ENCODE data around the gene KRT80. TPM values are rescaled to one million over a fixed set of nuclear protein-coding genes. Genes with fewer than 3 reads are reported as not detected.

KRT80 gene
- total and polyA plus RNA-seq, 2 donors (not counting 3 experiments of a cell fraction or from before 2014, with no cell fraction given) = 13.6 to 23.7 TPM

- no peak for DNase-seq (ENCODE audit: low read depth, low spot score)
- Histone ChIP-seq H3K4me3 (replicated peaks in 1 of 3; ENCODE audit: insufficient read depth in 1 of 3, low read depth in 1 of 3, low read length in 3 of 3) (no peak overlapping the region), H3K36me3 (ENCODE audit: control insufficient read depth in 2 of 2, extremely low read depth in 1 of 2, insufficient read depth in 2 of 2, low read length in 2 of 2) (no peaks in the 10 kb centered on the region), H4K20me1 (replicated peaks; ENCODE audit: control insufficient read depth, extremely low read depth, insufficient read depth, low read length) (no peaks in the 10 kb centered on the region), H3K9me1 (replicated peaks; ENCODE audit: control insufficient read depth, extremely low read depth, insufficient read depth, low read length) (no peaks in the 10 kb centered on the region), H3K79me2 (ENCODE audit: control insufficient read depth, insufficient read depth, low read length) (no peaks in the 10 kb centered on the region), H3K9me3 (replicated peaks; ENCODE audit: control insufficient read depth, insufficient read depth, low read length) (no peaks in the 10 kb centered on the region), H3K4me2 (ENCODE audit: insufficient read depth, low read length) (no peak overlapping the region), H3K27ac (ENCODE audit: insufficient read depth, low read depth, low read length) (no peak overlapping the region), H3K9ac (replicated peaks; ENCODE audit: extremely low read depth, insufficient read depth, low read length) (no peak overlapping the region), H3K4me1 (ENCODE audit: control insufficient read depth, extremely low read depth, insufficient read depth, low read length) (peaks cover 29% of the 10 kb centered on the region), H2AFZ (ENCODE audit: low read depth, low read length) (no peak overlapping the region), H3K27me3 (ENCODE audit: control insufficient read depth in 2 of 2, insufficient read depth in 2 of 2, low read length in 2 of 2) (no peaks in the 10 kb centered on the region)
- TF ChIP-seq, protein P1, sequence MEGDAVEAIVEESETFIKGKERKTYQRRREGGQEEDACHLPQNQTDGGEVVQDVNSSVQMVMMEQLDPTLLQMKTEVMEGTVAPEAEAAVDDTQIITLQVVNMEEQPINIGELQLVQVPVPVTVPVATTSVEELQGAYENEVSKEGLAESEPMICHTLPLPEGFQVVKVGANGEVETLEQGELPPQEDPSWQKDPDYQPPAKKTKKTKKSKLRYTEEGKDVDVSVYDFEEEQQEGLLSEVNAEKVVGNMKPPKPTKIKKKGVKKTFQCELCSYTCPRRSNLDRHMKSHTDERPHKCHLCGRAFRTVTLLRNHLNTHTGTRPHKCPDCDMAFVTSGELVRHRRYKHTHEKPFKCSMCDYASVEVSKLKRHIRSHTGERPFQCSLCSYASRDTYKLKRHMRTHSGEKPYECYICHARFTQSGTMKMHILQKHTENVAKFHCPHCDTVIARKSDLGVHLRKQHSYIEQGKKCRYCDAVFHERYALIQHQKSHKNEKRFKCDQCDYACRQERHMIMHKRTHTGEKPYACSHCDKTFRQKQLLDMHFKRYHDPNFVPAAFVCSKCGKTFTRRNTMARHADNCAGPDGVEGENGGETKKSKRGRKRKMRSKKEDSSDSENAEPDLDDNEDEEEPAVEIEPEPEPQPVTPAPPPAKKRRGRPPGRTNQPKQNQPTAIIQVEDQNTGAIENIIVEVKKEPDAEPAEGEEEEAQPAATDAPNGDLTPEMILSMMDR (IDR thresholded peaks at IDR 0.05; ENCODE audit: extremely low read depth in 1 of 2, insufficient read depth in 1 of 2, low read depth in 1 of 2, low read length in 2 of 2) = no peak
- no peak for TF ChIP-seq POLR2A (IDR thresholded peaks at IDR 0.05; ENCODE audit: low read depth, low read length)
- no peak for FAIRE-seq
- ChIA-PET POLR2A (no interaction called here), CTCF (interaction anchor here (1.0 to 1.4 kb wide), 4 partner anchors 9 to 105 kb away, joined by 3 to 7 read pairs (median 5); no protein-coding TSS in a partner anchor)
- BruUV-seq (replicated peaks) = no TSS peak
- intact Hi-C loops (cut with micrococcal nuclease) = no loop called here
- dilution Hi-C loops (cut with MboI; ENCODE audit: extremely low pct_ligation_motif_present, low sequenced_read_pairs) = no loop called here
Measured at GRCh38 chr12:52130711-52131110, 61.1 kb downstream of the KRT80 start.

GRCh38 chr12:52127683-52128450 lies 63.9 kb downstream of the KRT80 start:
- Histone ChIP-seq H3K4me2 (ENCODE audit: insufficient read depth, low read length) (peak overlapping the region; percentile 68), H3K27ac (ENCODE audit: insufficient read depth, low read depth, low read length) (peak overlapping the region; percentile 98), H3K36me3 (ENCODE audit: control insufficient read depth in 2 of 2, extremely low read depth in 1 of 2, insufficient read depth in 2 of 2, low read length in 2 of 2) (no peaks in the 10 kb centered on the region), H3K4me1 (ENCODE audit: control insufficient read depth, extremely low read depth, insufficient read depth, low read length) (peaks cover 31% of the 10 kb centered on the region), H3K9me1 (replicated peaks; ENCODE audit: control insufficient read depth, extremely low read depth, insufficient read depth, low read length) (no peaks in the 10 kb centered on the region), H3K79me2 (ENCODE audit: control insufficient read depth, insufficient read depth, low read length) (no peaks in the 10 kb centered on the region), H4K20me1 (replicated peaks; ENCODE audit: control insufficient read depth, extremely low read depth, insufficient read depth, low read length) (no peaks in the 10 kb centered on the region), H3K4me3 (replicated peaks in 1 of 3; ENCODE audit: insufficient read depth in 1 of 3, low read depth in 1 of 3, low read length in 3 of 3) (no peak overlapping the region), H3K27me3 (ENCODE audit: control insufficient read depth in 2 of 2, insufficient read depth in 2 of 2, low read length in 2 of 2) (no peaks in the 10 kb centered on the region), H3K9ac (replicated peaks; ENCODE audit: extremely low read depth, insufficient read depth, low read length) (peak overlapping the region; percentile 76), H3K9me3 (replicated peaks; ENCODE audit: control insufficient read depth, insufficient read depth, low read length) (no peaks in the 10 kb centered on the region), H2AFZ (ENCODE audit: low read depth, low read length) (peak overlapping the region; percentile 51)
- dilution Hi-C loops (cut with MboI; ENCODE audit: extremely low pct_ligation_motif_present, low sequenced_read_pairs) = no loop called here
- no TSS peak for BruUV-seq (replicated peaks)
- POLR2A ChIA-PET = interaction anchor here (0.7 kb wide), 1 partner anchor 9 kb away, joined by 3 read pairs; no protein-coding TSS in a partner anchor
- peak; percentile 52 for DNase-seq (ENCODE audit: low read depth, low spot score)
- intact Hi-C loops (cut with micrococcal nuclease) = loop anchor here (10.0 kb wide), 1 partner anchor 877 kb away; the partner anchor contains the start of gene EIF4B
- CTCF ChIA-PET = interaction anchor here (0.6 to 7.8 kb wide), 10 partner anchors 8 to 752 kb away, joined by 3 to 163 read pairs (median 3); no protein-coding TSS in a partner anchor
- TF ChIP-seq JUN (IDR thresholded peaks at IDR 0.05; ENCODE audit: borderline replicate concordance, insufficient read depth, insufficient read length, low read depth) (no peak), FOS (IDR thresholded peaks at IDR 0.05; ENCODE audit: borderline replicate concordance, insufficient read depth, low read length) (peak; percentile 21)
- FAIRE-seq = peak; percentile 86

Measured in endothelial cell of umbilical vein (primary cell).